RWPE1 (cell line): Measurements from ENCODE around the gene SLC35F3.

ENCODE experiments used
- CTCF ChIA-PET: fragments of 350-600 bp; sonication (Branson Sonifier 250); formaldehyde crosslinking; extraction: SDS; loops from one replicate; lab custom pipeline; 2021; lab: Yijun Ruan, JAX
- POLR2A ChIA-PET: fragments of 400-600 bp; formaldehyde crosslinking; extraction: SDS; loops from one replicate; lab custom pipeline; 2020; ENCODE audit warnings: antibody characterized with exemption; ENCODE audit not compliant: low non-redundant PET; lab: Yijun Ruan, JAX
- DNase-seq: peaks from one replicate; pipeline ENCODE4 v3.0.0; 2012; ENCODE audit warnings: low spot score
- H3K27ac ChIP-seq: fragments of 450-650 bp; 2 replicates; pipeline ENCODE4 v1.5.1; 2017
- TF ChIP-seq, protein P1 (sequence below): fragments of 450-650 bp; conservative IDR thresholded peaks from 2 replicates; pipeline ENCODE4 v1.5.1; 2017; ENCODE audit warnings: low read depth, mild to moderate bottlenecking

The SLC35F3 gene

DNA sequence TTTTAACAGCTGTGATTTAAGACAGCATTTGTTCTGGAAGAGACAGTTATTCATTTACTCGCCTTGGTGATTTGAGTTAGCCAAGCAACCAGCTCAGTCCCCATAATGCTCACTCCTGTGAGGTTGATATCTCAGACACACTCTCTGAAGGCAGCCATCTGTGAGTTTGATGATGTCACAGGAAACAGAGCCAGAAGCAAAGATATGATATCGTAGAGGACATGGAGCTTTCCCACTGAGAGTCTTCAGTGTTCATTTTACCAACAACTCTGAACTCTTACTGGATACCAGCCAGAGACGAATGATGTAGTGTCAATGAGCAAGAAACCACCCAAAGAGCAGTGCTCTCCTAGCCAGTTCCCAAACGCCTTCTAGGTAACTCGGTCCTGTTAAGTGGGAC lies 219.4 kb downstream of the SLC35F3 start:
- TF ChIP-seq, protein P1, sequence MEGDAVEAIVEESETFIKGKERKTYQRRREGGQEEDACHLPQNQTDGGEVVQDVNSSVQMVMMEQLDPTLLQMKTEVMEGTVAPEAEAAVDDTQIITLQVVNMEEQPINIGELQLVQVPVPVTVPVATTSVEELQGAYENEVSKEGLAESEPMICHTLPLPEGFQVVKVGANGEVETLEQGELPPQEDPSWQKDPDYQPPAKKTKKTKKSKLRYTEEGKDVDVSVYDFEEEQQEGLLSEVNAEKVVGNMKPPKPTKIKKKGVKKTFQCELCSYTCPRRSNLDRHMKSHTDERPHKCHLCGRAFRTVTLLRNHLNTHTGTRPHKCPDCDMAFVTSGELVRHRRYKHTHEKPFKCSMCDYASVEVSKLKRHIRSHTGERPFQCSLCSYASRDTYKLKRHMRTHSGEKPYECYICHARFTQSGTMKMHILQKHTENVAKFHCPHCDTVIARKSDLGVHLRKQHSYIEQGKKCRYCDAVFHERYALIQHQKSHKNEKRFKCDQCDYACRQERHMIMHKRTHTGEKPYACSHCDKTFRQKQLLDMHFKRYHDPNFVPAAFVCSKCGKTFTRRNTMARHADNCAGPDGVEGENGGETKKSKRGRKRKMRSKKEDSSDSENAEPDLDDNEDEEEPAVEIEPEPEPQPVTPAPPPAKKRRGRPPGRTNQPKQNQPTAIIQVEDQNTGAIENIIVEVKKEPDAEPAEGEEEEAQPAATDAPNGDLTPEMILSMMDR: no peak
- ChIA-PET CTCF (interaction anchor here (0.7 to 0.8 kb wide), 2 partner anchors 10 to 306 kb away, joined by 3 to 4 read pairs; no protein-coding TSS in a partner anchor), POLR2A (no interaction called here)
- no peak overlapping the region for H3K27ac ChIP-seq
- no peak for DNase-seq

DNA sequence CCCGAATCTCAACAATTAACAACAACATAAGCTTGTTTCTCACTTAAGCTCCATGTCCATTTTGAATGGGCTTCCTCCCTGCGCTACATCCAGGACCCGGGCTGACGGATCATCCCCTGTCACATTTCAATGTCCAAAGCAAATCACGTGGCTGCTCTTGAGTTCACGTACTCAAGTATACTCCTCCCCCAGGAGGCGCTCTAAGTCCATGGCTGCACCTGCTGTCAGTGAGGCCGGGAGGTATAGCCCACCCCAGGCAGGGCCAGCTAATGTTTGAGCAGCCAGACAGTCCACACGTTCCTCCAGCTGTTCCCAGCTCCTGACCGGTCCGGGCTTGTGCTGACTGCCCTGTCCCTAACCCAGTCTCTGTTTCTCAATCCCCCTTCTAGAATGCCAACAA lies 220.8 kb downstream of the SLC35F3 start:
- ChIA-PET POLR2A (interaction anchor here (0.5 kb wide), 1 partner anchor 248 kb away, joined by 3 read pairs; the partner anchor contains the start of gene COA6), CTCF (interaction anchor here (0.6 to 1.0 kb wide), 3 partner anchors 11 to 979 kb away, joined by 4 read pairs; no protein-coding TSS in a partner anchor)
- DNase-seq: no peak
- TF ChIP-seq, protein P1: no peak
- no peak overlapping the region for H3K27ac ChIP-seq

DNA sequence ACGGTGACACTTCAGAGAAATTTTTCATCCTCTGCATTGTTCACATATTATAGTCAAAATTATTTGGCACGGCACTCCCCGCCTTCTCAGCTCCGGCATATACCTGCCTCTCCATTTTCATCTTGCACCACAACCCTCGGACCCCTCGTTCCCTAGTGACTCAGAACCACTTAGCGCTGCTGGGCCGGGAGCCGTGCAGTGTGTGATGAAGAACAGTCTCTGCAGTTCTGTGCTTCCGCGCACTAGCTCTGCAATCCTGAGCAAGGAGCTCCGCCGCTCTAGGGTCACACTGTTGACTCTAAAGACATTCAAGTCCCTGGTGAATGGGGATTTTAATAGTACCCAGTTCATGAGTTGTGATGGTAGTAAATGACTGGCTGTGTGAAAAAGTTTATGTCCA lies 221.2 kb downstream of the SLC35F3 start:
- no peak overlapping the region for H3K27ac ChIP-seq
- ChIA-PET POLR2A (interaction anchor here (0.5 kb wide), 1 partner anchor 247 kb away, joined by 3 read pairs; the partner anchor contains the start of gene COA6), CTCF (interaction anchor here (1.0 kb wide), 1 partner anchor 11 kb away, joined by 4 read pairs; no protein-coding TSS in a partner anchor)
- TF ChIP-seq, protein P1: no peak
- no peak for DNase-seq

DNA sequence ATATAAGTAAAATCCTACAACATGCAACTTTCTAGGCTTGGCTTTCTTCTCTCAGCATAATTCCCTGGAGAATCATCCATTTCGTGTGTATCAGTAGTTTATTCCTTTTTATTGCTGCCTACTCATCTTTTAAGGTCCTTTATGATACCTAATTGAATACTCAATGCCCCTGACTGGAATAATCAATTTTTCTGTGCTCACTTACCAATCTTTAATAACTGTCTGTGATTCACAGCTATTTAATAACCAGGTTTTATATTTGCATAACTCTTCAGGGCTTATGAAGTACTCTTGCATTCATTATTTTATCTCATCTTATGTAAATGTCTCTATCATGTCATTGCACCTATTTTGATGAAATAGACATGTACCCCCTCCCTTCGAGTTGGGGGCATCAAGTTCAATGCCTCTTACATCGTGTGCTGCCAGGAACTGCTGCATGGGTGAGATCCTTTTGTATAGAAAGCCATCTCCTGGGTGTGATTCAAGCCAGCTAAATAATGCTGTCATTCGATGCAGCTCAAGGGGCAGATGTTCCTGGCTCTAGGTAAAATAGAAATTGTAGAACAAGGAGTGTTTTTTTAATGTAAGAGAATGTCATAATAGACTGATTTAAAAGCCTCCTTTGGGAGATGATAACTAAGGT lies 222.7 kb downstream of the SLC35F3 start:
- POLR2A ChIA-PET: no interaction called here
- DNase-seq: no peak
- no peak overlapping the region for H3K27ac ChIP-seq
- TF ChIP-seq, protein P1: no peak
- CTCF ChIA-PET: interaction anchor here (0.9 kb wide), 1 partner anchor 27 kb away, joined by 3 read pairs; no protein-coding TSS in a partner anchor

DNA sequence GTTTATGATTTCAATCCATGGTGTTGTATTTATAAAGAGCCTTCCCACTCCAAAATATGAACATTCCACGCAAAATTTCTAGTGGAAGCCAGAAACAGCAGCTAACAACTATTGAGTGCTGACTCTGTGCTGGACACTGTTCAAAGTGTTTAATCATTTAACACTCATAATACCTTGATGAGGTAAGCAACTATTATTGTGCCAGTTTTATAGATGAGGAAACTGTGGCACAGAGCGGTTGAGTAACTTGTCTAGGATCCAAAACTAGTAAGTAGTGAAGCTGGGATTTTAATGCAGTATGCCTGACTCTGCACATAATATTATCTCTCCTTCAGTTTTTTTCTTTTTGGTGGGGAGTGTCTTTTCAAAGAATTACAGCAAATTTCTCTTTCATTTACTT lies 228.3 kb downstream of the SLC35F3 start:
- no peak for DNase-seq
- POLR2A ChIA-PET: no interaction called here
- CTCF ChIA-PET: interaction anchor here (0.6 kb wide), 2 partner anchors 354 to 1592 kb away, joined by 3 read pairs; no protein-coding TSS in a partner anchor
- H3K27ac ChIP-seq: no peak overlapping the region
- TF ChIP-seq, protein P1: no peak

DNA sequence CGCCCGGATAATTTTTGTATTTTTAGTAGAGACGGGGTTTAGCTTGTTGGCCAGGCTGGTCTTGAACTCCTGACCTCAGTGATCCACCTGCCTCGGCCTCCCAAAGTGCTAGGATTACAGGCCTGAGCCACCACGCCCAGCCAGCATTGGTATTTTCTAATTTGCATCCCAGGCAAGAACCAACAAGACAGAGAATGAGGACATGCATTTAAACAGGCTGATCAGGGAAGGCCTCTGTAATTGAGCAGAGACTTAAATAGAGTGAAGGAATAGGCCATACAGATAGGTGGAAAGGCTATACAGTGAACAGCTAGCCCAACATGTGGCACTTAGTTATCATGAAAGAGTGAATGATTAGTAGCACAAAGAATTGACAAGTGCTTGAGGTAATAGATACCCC lies 230.4 kb downstream of the SLC35F3 start:
- H3K27ac ChIP-seq: no peak overlapping the region
- ChIA-PET POLR2A (no interaction called here), CTCF (interaction anchor here (0.5 kb wide), 1 partner anchor 785 kb away, joined by 3 read pairs; no protein-coding TSS in a partner anchor)
- TF ChIP-seq, protein P1: no peak
- DNase-seq: no peak
